GM23248 (cell line): Measurements from ENCODE around the gene FTSJ1. TPM values are rescaled to one million over a fixed set of nuclear protein-coding genes. Genes with fewer than 3 reads are reported as not detected.

Source experiments
- DNase-seq: peaks from one replicate; pipeline ENCODE4 v3.0.0-alpha.2; 2015
- H2AFZ ChIP-seq: fragments of 200-600 bp; sonication (generic); 2 replicates; pipeline ENCODE4 v1.6.1; 2016; ENCODE audit warnings: antibody characterized with exemption
- H3F3A ChIP-seq: fragments of 200-600 bp; sonication (generic); 2 replicates; pipeline ENCODE4 v1.6.1; 2016; ENCODE audit warnings: mild to moderate bottlenecking, antibody characterized with exemption, mixed run types; ENCODE audit not compliant: insufficient read depth
- H3K27ac ChIP-seq: fragments of 200-600 bp; sonication (generic); 2 replicates; pipeline ENCODE4 v1.5.1; 2016; ENCODE audit warnings: mild to moderate bottlenecking
- H3K27me3 ChIP-seq: fragments of 200-600 bp; sonication (generic); replicated peaks from 2 replicates; pipeline ENCODE4 v1.6.1; 2016; ENCODE audit warnings: mild to moderate bottlenecking; ENCODE audit not compliant: insufficient read depth
- H3K36me3 ChIP-seq: fragments of 200-600 bp; sonication (generic); 2 replicates; pipeline ENCODE4 v1.6.1; 2016; ENCODE audit warnings: low read depth, mild to moderate bottlenecking
- H3K4me1 ChIP-seq: fragments of 200-600 bp; sonication (generic); 2 replicates; pipeline ENCODE4 v1.6.1; 2016; ENCODE audit warnings: mild to moderate bottlenecking; ENCODE audit not compliant: insufficient read depth
- H3K4me2 ChIP-seq: fragments of 200-600 bp; sonication (generic); one replicate; pipeline ENCODE4 v1.6.1; 2016; ENCODE audit warnings: mild to moderate bottlenecking; ENCODE audit not compliant: unreplicated experiment
- H3K4me3 ChIP-seq: fragments of 200-600 bp; sonication (generic); 2 replicates; pipeline ENCODE4 v1.5.1; 2016; ENCODE audit warnings: mild to moderate bottlenecking
- H3K79me2 ChIP-seq: fragments of 200-600 bp; sonication (generic); 2 replicates; pipeline ENCODE4 v1.6.1; 2016; ENCODE audit warnings: mild to moderate bottlenecking; ENCODE audit not compliant: insufficient read depth
- H3K9ac ChIP-seq: fragments of 200-600 bp; sonication (generic); 2 replicates; pipeline ENCODE4 v1.6.1; 2016; ENCODE audit warnings: mild to moderate bottlenecking
- H3K9me2 ChIP-seq: fragments of 200-600 bp; sonication (generic); 2 replicates; pipeline ENCODE4 v1.6.1; 2016; ENCODE audit warnings: mixed run types, mild to moderate bottlenecking, moderate library complexity; ENCODE audit not compliant: insufficient read depth
- H3K9me3 ChIP-seq: fragments of 200-600 bp; sonication (generic); one replicate; pipeline ENCODE4 v1.6.1; 2017; ENCODE audit warnings: low read depth
- H4K20me1 ChIP-seq: fragments of 200-600 bp; sonication (generic); 2 replicates; pipeline ENCODE4 v1.6.0; 2016; ENCODE audit not compliant: insufficient read depth
- EZH2 ChIP-seq: fragments of 200-600 bp; sonication (generic); IDR thresholded peaks from 2 replicates; pipeline ENCODE4 v1.6.1; 2018; ENCODE audit warnings: antibody characterized with exemption, mild to moderate bottlenecking; ENCODE audit not compliant: insufficient read depth, poor library complexity, severe bottlenecking
- EZH2phosphoT487 ChIP-seq: fragments of 200-600 bp; sonication (generic); IDR thresholded peaks from 2 replicates; pipeline ENCODE4 v1.6.1; 2018; ENCODE audit warnings: antibody characterized with exemption, moderate library complexity, mild to moderate bottlenecking, low read depth; ENCODE audit not compliant: insufficient read depth
- WGBS, 2 experiments: methylation state at CpG; one replicate each; pipeline ENCODE4 v1.1.6; 2015 to 2017; ENCODE audit warnings: low lambda C conversion rate in 2 of 2, low coverage in 1 of 2; ENCODE audit errors: missing lambda C conversion rate in 2 of 2; 5-methylcytosine and 5-hydroxymethylcytosine counted together
- in situ Hi-C: fragments of 300-500 bp; cut with MboI; formaldehyde crosslinking; loops from 2 replicates; pipeline ENCODE4 v1.15.0; 2020
- polyA plus RNA-seq: library from polyadenylated mRNA; unstranded; fragments of >200 nt; fragmentation: Nextera tagmentation; extraction: Ambion mirVana; gene quantifications from 2 replicates; pipeline ENCODE4 v1.2.1, GENCODE V29; 2016
- total RNA-seq: library from RNA; depleted of rRNA; stranded (reverse); fragments of >200 nt; shearing (Covaris generic); gene quantifications from 2 replicates; pipeline ENCODE4 v1.2.3, GENCODE V29; 2014

The FTSJ1 gene
- total and polyA plus RNA-seq, 2 experiments from 2014 or later: 64.9 to 95.2 TPM

DNA sequence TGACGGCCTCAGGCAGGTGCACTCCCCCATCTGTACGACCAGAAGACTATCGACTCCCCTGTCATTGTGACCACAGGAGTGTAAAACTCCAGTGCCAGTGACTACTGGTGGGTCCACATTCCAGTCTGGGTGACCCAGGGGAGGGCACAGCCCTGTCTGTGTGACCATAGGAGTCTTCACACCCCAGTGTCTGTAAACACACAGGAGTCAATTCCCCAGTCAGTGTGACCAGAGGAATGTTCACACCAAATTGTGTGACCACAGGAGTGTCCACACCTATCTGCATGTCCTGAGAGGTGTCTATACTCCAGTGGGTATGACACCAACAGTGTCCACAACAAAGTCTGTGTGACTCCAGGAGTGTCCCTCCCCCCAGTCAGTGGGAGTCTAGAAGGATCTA lies 12.0 kb downstream of the FTSJ1 start:
- Histone ChIP-seq H3K4me1 (peaks cover 17% of the 10 kb centered on the region), H3K4me2 (no peak overlapping the region), H3K79me2 (no peaks in the 10 kb centered on the region), H3K36me3 (no peaks in the 10 kb centered on the region), H3K27me3 (no peaks in the 10 kb centered on the region), H3K9me3 (no peaks in the 10 kb centered on the region), H3F3A (no peaks in the 10 kb centered on the region), H4K20me1 (no peaks in the 10 kb centered on the region), H3K4me3 (no peak overlapping the region), H3K27ac (peak overlapping the region; percentile 68), H3K9me2 (no peaks in the 10 kb centered on the region), H3K9ac (0 out of 2 replicates have a peak overlapping the region, but pooled peaks have one; percentile 14), H2AFZ (no peak overlapping the region)
- DNase-seq: no peak
- in situ Hi-C loops: loop anchor here (25.0 kb wide), 1 partner anchor 401 kb away; no protein-coding TSS in a partner anchor
- WGBS, 2 experiments: 64 to 70% methylated on average over 2 to 3 of the region's 3 CpGs
- TF ChIP-seq EZH2 (no peak), EZH2phosphoT487 (no peak)

DNA sequence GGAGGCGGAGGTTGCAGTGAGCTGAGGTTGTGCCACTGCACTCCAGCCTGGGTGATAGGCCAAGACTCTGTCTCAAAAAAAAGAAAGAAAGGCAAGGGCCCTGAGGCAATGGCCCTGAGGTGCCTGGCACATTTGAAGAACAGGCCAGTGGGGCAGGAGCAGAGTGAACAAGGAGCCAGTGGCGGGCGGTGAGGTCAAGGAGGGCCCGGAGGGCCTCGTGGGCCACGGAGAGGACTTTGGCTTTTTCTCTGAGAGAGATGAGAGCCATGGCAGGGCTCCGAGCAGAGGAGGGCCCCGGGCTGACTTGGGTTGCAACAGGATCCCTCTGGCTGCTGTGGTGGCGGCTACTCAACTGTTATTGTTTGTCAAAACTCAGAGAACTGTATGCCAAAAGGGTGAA lies 13.3 kb downstream of the FTSJ1 start:
- Histone ChIP-seq H3K4me2 (no peak overlapping the region), H3K27ac (no peak overlapping the region), H3K27me3 (no peaks in the 10 kb centered on the region), H3K36me3 (no peaks in the 10 kb centered on the region), H4K20me1 (no peaks in the 10 kb centered on the region), H3K4me3 (no peak overlapping the region), H3K79me2 (no peaks in the 10 kb centered on the region), H3K9me2 (no peaks in the 10 kb centered on the region), H2AFZ (no peak overlapping the region), H3K9me3 (no peaks in the 10 kb centered on the region), H3K4me1 (peaks cover 17% of the 10 kb centered on the region), H3F3A (no peaks in the 10 kb centered on the region), H3K9ac (no peak overlapping the region)
- in situ Hi-C loops: loop anchor here (25.0 kb wide), 1 partner anchor 402 kb away; no protein-coding TSS in a partner anchor
- WGBS, 2 experiments: 85 to 100% methylated on average over 2 to 9 of the region's 9 CpGs
- no peak for TF ChIP-seq EZH2
- DNase-seq: no peak

DNA sequence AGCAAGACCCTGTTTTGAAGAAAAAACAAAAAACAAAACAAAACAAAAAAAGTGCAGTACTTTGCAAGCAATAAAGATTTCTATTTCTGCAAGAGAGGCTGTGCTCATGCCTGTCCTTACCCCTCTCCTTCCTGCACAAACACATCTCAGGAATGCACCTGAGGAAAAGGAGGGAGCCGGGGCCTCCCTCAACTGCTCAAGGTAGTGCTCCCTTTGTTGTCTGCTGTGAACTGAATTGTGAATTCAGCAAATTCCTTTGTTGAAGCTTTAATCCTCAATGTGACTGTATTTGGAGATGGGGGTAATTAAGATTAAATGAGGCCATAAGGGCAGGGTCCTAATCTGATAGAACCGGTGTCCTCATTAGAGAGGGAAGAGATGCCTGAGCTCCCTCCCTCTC lies 13.9 kb downstream of the FTSJ1 start:
- DNase-seq: no peak
- Histone ChIP-seq H3K27me3 (no peaks in the 10 kb centered on the region), H3K9me3 (no peaks in the 10 kb centered on the region), H3K9me2 (no peaks in the 10 kb centered on the region), H3K79me2 (no peaks in the 10 kb centered on the region), H3K4me1 (peaks cover 17% of the 10 kb centered on the region), H3K4me2 (no peak overlapping the region), H4K20me1 (no peaks in the 10 kb centered on the region), H2AFZ (no peak overlapping the region), H3K4me3 (no peak overlapping the region), H3K9ac (no peak overlapping the region), H3K27ac (peak overlapping the region; percentile 35; the same call in 1 of the 2 replicates), H3F3A (no peaks in the 10 kb centered on the region), H3K36me3 (no peaks in the 10 kb centered on the region)
- TF ChIP-seq EZH2phosphoT487: no peak
- no peak for TF ChIP-seq EZH2
- 50 to 63% methylated on average over 2 of the region's 2 CpGs for WGBS, 2 experiments
- in situ Hi-C loops: loop anchor here (25.0 kb wide), 1 partner anchor 403 kb away; no protein-coding TSS in a partner anchor

DNA sequence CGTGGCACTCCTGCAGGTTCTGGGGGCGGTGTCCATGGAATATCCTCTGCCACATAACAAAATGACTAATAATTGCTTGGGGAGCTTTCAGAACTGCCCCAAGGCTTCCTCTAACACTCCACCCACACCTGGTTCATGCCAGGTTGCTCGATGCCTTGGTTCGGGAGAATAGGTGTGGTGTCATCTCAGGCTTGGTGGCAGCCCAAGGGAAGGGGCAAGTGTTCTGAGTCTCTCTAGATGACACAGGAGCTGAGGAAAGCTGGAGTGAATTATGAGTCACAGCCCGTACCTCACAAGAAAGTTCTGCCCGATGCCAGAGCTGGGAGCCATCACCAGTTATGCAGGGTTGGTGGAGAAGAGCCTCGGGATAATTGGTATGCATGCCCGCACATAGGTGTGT lies 14.7 kb downstream of the FTSJ1 start:
- in situ Hi-C loops: loop anchor here (25.0 kb wide), 1 partner anchor 403 kb away; no protein-coding TSS in a partner anchor

DNA sequence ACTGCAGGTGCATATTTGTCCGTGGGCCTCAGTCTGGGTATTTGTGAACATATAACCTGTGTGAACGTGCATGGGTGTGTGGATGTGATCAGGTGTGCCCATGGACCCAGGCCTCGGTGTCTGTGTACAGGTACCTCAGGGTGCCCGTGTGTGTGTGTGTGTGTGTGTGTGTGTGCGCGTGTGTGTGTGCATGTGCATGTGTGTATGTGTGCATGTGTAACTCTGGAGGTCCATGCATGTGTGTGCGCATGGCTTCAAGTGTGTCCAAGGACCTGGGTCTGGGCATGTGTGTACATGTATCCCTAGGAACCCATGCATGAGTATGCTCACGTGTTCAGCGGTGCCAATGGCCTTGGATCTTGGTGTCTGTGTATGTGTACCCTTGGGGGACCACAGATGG lies 15.8 kb downstream of the FTSJ1 start:
- Histone ChIP-seq H3K79me2 (no peaks in the 10 kb centered on the region), H3K4me3 (no peak overlapping the region), H3K36me3 (no peaks in the 10 kb centered on the region), H3K27ac (peak overlapping the region; percentile 65), H3F3A (no peaks in the 10 kb centered on the region), H4K20me1 (no peaks in the 10 kb centered on the region), H3K4me1 (peaks cover 17% of the 10 kb centered on the region), H3K4me2 (peak overlapping the region; percentile 42), H3K27me3 (no peaks in the 10 kb centered on the region), H2AFZ (no peak overlapping the region), H3K9ac (0 out of 2 replicates have a peak overlapping the region, but pooled peaks have one; percentile 17), H3K9me3 (no peaks in the 10 kb centered on the region), H3K9me2 (no peaks in the 10 kb centered on the region)
- TF ChIP-seq EZH2phosphoT487 (no peak), EZH2 (no peak)
- peak; percentile 16 for DNase-seq
- in situ Hi-C loops: loop anchor here (25.0 kb wide), 1 partner anchor 405 kb away; no protein-coding TSS in a partner anchor
- 51 to 64% methylated on average over 7 to 9 of the region's 9 CpGs for WGBS, 2 experiments

More for the DNA sequence above, 14.7 kb downstream of the FTSJ1 start:
- no peaks in the 10 kb centered on the region for H4K20me1 ChIP-seq
- no peak overlapping the region for H3K9ac ChIP-seq
- peak; percentile 72 for DNase-seq
- peak overlapping the region; percentile 35 for H3K27ac ChIP-seq
- H2AFZ ChIP-seq: no peak overlapping the region
- no peak for TF ChIP-seq EZH2
- TF ChIP-seq EZH2phosphoT487: no peak
- no peaks in the 10 kb centered on the region for H3F3A ChIP-seq
- no peaks in the 10 kb centered on the region for H3K36me3 ChIP-seq
- no peaks in the 10 kb centered on the region for H3K9me3 ChIP-seq
- H3K4me3 ChIP-seq: no peak overlapping the region
- H3K79me2 ChIP-seq: no peaks in the 10 kb centered on the region
- peaks cover 17% of the 10 kb centered on the region for H3K4me1 ChIP-seq
- H3K27me3 ChIP-seq: no peaks in the 10 kb centered on the region
- no peak overlapping the region for H3K4me2 ChIP-seq
- no peaks in the 10 kb centered on the region for H3K9me2 ChIP-seq
- 22 to 33% methylated on average over 6 to 8 of the region's 8 CpGs for WGBS, 2 experiments
